ENCODE measurements around the gene GCHFR. TPM values are rescaled to one million over a fixed set of nuclear protein-coding genes. Genes with fewer than 3 reads are reported as not detected.

The GCHFR gene
- total RNA-seq, 1 experiment from 2014 or later, result 5.6 TPM

DNA sequence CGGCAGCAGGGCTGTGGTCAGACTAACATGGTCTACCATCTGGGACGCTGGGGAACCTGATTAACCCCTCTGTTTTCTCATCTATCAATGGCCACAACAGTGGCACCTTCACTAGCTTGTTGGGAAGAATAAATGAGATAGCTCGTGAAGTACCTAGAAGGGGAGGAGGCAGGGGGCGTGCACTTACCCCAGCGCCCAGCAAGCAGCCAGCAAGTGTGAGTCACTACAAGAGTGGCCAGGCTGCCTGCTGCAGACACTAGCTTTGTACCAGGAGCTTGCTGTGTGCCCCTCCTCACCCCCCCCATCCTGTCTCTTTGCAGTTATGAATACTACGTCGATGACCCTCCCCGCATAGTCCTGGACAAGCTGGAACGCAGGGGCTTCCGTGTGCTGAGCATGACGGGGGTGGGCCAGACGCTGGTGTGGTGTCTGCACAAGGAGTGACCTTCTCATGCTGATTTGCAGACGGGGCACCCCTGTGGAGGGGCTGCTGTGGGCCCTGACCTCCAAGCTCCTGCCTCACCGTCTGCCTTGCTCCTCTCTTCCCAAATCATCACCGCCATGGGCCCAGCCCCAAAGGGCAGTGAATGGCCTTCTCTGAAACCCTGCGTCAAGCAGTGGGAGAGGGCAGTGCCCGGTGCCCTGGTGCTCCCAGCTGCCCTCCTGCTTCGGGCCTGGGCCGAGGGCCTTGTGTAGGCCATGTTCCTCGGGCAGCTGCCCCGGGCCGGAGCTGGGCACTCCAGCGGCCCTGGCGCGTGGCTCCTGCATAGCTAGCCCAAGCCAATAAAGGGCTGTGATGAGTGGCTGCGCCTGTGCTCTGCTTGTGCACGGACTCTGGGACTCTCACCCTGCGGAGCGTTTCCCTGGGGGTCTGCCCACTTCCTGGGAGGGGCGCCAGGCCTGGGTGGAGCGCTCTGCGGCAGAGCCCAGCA lies 3.3 kb downstream of the GCHFR start:
- Mint-ChIP-seq H3K27me3 (ENCODE audit: unreplicated experiment) (no peaks in the 10 kb centered on the region), H3K4me3 (ENCODE audit: low read depth, unreplicated experiment) (no peak overlapping the region), H3K4me1 (ENCODE audit: low read depth, unreplicated experiment) (peaks cover 22% of the 10 kb centered on the region), H3K36me3 (ENCODE audit: insufficient read depth, unreplicated experiment) (peaks cover 29% of the 10 kb centered on the region), H3K9me3 (ENCODE audit: low read depth, unreplicated experiment) (no peaks in the 10 kb centered on the region), H3K27ac (ENCODE audit: unreplicated experiment) (no peak overlapping the region)
- TF ChIP-seq, protein P1, sequence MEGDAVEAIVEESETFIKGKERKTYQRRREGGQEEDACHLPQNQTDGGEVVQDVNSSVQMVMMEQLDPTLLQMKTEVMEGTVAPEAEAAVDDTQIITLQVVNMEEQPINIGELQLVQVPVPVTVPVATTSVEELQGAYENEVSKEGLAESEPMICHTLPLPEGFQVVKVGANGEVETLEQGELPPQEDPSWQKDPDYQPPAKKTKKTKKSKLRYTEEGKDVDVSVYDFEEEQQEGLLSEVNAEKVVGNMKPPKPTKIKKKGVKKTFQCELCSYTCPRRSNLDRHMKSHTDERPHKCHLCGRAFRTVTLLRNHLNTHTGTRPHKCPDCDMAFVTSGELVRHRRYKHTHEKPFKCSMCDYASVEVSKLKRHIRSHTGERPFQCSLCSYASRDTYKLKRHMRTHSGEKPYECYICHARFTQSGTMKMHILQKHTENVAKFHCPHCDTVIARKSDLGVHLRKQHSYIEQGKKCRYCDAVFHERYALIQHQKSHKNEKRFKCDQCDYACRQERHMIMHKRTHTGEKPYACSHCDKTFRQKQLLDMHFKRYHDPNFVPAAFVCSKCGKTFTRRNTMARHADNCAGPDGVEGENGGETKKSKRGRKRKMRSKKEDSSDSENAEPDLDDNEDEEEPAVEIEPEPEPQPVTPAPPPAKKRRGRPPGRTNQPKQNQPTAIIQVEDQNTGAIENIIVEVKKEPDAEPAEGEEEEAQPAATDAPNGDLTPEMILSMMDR (IDR thresholded peaks at IDR 0.05; ENCODE audit: unreplicated experiment), result no peak
- CTCF ChIA-PET, result interaction anchor here (0.6 kb wide), 1 partner anchor 780 kb away, joined by 3 read pairs; no protein-coding TSS in a partner anchor
- intact Hi-C loops (cut with micrococcal nuclease; ENCODE audit: unreplicated experiment), result no loop called here
- no peak for DNase-seq
- no TSS peak for BruUV-seq (replicated peaks)

DNA sequence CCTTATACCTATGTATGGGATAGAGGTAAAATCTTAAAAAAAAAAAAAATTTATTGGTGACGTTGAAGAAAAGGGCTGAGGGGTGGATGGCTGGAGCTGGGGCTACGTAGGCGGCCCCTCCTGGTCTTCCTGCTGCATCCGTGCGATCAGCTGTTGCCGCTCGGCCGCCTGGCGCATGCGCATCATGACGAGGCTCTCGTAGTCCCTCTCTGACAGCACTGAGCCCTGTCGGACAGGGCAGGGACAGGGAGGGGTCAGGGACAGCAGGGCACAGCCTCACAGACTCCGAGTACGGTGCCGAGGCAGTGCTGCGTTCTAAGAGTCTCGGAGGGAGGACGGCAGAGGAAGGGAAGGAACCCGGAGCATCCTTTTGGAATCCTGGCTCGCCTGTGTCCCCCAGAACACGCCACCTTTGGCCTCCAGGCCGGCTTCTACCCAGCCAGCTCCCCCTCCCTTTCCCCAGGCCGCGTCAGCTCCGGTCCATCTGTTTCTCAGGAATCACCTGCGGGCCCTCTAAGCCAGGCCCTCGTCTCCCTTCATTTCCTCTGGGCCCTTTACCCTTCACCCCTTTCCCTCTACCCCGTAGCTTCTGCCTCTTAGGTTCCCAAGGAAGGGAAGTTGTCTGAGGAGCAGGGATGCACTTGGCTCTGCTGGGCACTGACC lies 4.1 kb downstream of the GCHFR start:
- peaks cover 29% of the 10 kb centered on the region for H3K36me3 Mint-ChIP-seq (ENCODE audit: insufficient read depth, unreplicated experiment)
- TF ChIP-seq, protein P1 (IDR thresholded peaks at IDR 0.05; ENCODE audit: unreplicated experiment), result no peak
- H3K4me1 Mint-ChIP-seq (ENCODE audit: low read depth, unreplicated experiment), result peaks cover 22% of the 10 kb centered on the region
- no peak overlapping the region for H3K4me3 Mint-ChIP-seq (ENCODE audit: low read depth, unreplicated experiment)
- H3K27me3 Mint-ChIP-seq (ENCODE audit: unreplicated experiment), result no peaks in the 10 kb centered on the region
- no TSS peak for BruUV-seq (replicated peaks)
- no peak for DNase-seq
- no peaks in the 10 kb centered on the region for H3K9me3 Mint-ChIP-seq (ENCODE audit: low read depth, unreplicated experiment)
- H3K27ac Mint-ChIP-seq (ENCODE audit: unreplicated experiment), result no peak overlapping the region
- CTCF ChIA-PET, result interaction anchor here (2.0 to 2.1 kb wide), 2 partner anchors 15 to 124 kb away, joined by 8 read pairs; no protein-coding TSS in a partner anchor
- intact Hi-C loops (cut with micrococcal nuclease; ENCODE audit: unreplicated experiment), result loop anchor here (2.0 kb wide), 1 partner anchor 19 kb away; no protein-coding TSS in a partner anchor

DNA sequence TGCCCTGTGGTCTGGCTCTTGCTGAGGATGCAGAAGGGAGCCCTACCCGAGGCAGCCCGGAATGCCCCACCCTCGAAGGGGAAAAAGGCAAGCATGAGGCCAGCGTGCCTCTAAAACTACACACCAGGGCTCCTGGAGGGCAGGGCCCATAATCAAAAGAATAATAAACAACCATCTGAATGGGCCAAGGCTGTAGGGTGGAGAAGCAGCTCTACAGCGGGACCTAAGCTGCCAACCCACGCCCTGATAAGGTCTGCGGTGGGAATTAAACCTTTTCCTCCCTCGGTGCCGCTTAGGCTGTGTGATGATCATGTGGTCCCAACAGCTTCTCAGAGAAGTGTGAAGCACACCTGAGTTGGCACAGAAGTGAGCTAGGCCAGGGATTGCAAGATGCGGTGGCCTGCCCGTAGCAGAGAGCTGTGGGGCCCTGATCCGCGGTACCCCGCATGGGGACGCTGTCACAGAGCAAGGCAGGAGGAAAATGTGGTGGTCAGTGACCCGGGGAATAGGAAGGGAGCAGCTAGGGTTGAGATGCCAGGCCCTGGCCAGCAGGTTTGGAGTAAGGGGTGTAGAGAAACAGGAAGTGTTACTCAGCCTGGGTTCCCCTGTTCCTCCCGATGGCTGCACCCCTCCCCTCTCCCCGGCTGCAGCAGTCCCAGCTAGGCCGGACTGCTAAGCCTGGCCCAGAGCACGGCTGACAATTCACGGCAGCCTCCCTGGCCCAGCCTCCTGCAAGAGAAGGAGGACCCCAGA lies 4.8 kb downstream of the GCHFR start:
- no peak for DNase-seq
- CTCF ChIA-PET, result interaction anchor here (0.7 to 2.1 kb wide), 4 partner anchors 14 to 125 kb away, joined by 4 to 8 read pairs (median 6); no protein-coding TSS in a partner anchor
- intact Hi-C loops (cut with micrococcal nuclease; ENCODE audit: unreplicated experiment), result loop anchor here (2.0 kb wide), 1 partner anchor 18 kb away; no protein-coding TSS in a partner anchor
- peaks cover 24% of the 10 kb centered on the region for H3K36me3 Mint-ChIP-seq (ENCODE audit: insufficient read depth, unreplicated experiment)
- peak overlapping the region; percentile 59 for H3K4me3 Mint-ChIP-seq (ENCODE audit: low read depth, unreplicated experiment)
- H3K27ac Mint-ChIP-seq (ENCODE audit: unreplicated experiment), result peak overlapping the region; percentile 90
- peaks cover 22% of the 10 kb centered on the region for H3K4me1 Mint-ChIP-seq (ENCODE audit: low read depth, unreplicated experiment)
- TF ChIP-seq, protein P1 (IDR thresholded peaks at IDR 0.05; ENCODE audit: unreplicated experiment), result no peak
- BruUV-seq (replicated peaks), result no TSS peak
- no peaks in the 10 kb centered on the region for H3K9me3 Mint-ChIP-seq (ENCODE audit: low read depth, unreplicated experiment)
- H3K27me3 Mint-ChIP-seq (ENCODE audit: unreplicated experiment), result no peaks in the 10 kb centered on the region
